ENCODE measurements around the gene GUCY1A1.

The GUCY1A1 gene

GRCh38 chr4:155751569-155751968, 84.9 kb downstream of the GUCY1A1 start:
- no peak for TF ChIP-seq CTCF (IDR thresholded peaks at IDR 0.05; ENCODE audit: low read depth, low read length, missing control alignments)
- in situ Hi-C loops (cut with HindIII; ENCODE audit: low sequenced_read_pairs), result no loop called here
- no peak overlapping the region for H3K4me3 ChIP-seq (ENCODE audit: low read depth, low read length)
- DNase-seq (ENCODE audit: low read depth), result no peak

GRCh38 chr4:155757745-155758265, 91.2 kb downstream of the GUCY1A1 start:
- H3K4me3 ChIP-seq (ENCODE audit: low read depth, low read length), result no peak overlapping the region
- DNase-seq (ENCODE audit: low read depth), result no peak
- in situ Hi-C loops (cut with HindIII; ENCODE audit: low sequenced_read_pairs), result no loop called here
- TF ChIP-seq CTCF (IDR thresholded peaks at IDR 0.05; ENCODE audit: low read depth, low read length, missing control alignments), result no peak

- in situ Hi-C loops (cut with HindIII; ENCODE audit: low sequenced_read_pairs), result no loop called here
- peak within 1 kb of the TSS; percentile 66 for H3K4me3 ChIP-seq (ENCODE audit: low read depth, low read length)
These were observed 92.1 kb downstream of the GUCY1A1 start, which contains the start of gene GUCY1B1 for GRCh38 chr4:155758481-155759371. TSS of gene GUCY1B1 (plus strand) at chr4:155759021. CDS start at chr4:155759141, 120 bp downstream.

GRCh38 chr4:155759372-155760252, 93.0 kb downstream of the GUCY1A1 start:
- H3K4me3 ChIP-seq (ENCODE audit: low read depth, low read length), result peak overlapping the region; percentile 66
- DNase-seq (ENCODE audit: low read depth), result no peak
- no peak for TF ChIP-seq CTCF (IDR thresholded peaks at IDR 0.05; ENCODE audit: low read depth, low read length, missing control alignments)
- in situ Hi-C loops (cut with HindIII; ENCODE audit: low sequenced_read_pairs), result no loop called here

More at GRCh38 chr4:155758481-155759371, 92.1 kb downstream of the GUCY1A1 start, which contains the start of gene GUCY1B1:
- TF ChIP-seq CTCF (IDR thresholded peaks at IDR 0.05; ENCODE audit: low read depth, low read length, missing control alignments), result peak; percentile 35
- peak; percentile 85 for DNase-seq (ENCODE audit: low read depth)

GRCh38 chr4:155761047-155761446, 94.4 kb downstream of the GUCY1A1 start:
- no peak overlapping the region for H3K4me3 ChIP-seq (ENCODE audit: low read depth, low read length)
- TF ChIP-seq CTCF (IDR thresholded peaks at IDR 0.05; ENCODE audit: low read depth, low read length, missing control alignments), result no peak
- DNase-seq (ENCODE audit: low read depth), result no peak
- in situ Hi-C loops (cut with HindIII; ENCODE audit: low sequenced_read_pairs), result no loop called here

GRCh38 chr4:155761916-155762315, 95.3 kb downstream of the GUCY1A1 start:
- no peak for DNase-seq (ENCODE audit: low read depth)
- in situ Hi-C loops (cut with HindIII; ENCODE audit: low sequenced_read_pairs), result no loop called here
- no peak overlapping the region for H3K4me3 ChIP-seq (ENCODE audit: low read depth, low read length)
- no peak for TF ChIP-seq CTCF (IDR thresholded peaks at IDR 0.05; ENCODE audit: low read depth, low read length, missing control alignments)

Measured in astrocyte of the cerebellum (primary cell).